HG02870 (cell line): ENCODE measurements around the gene ELF4.
A peak's percentile ranks its signal among the peaks of the same experiment; 100 is the strongest.

Experiments
- ATAC-seq: cut with Tn5 transposase; IDR thresholded peaks from one replicate; pipeline ENCODE4 v1.9.1; 2021; ENCODE audit warnings: mild to moderate bottlenecking, moderate library complexity; ENCODE audit not compliant: unreplicated experiment

Gene ELF4

GRCh38 chrX:130085551-130086446 is 24.5 kb downstream of the ELF4 start:
- ATAC-seq, result no peak

- peak; percentile 35 for ATAC-seq
These were observed 25.6 kb downstream of the ELF4 start for GRCh38 chrX:130084631-130085237.

GRCh38 chrX:130083656-130084382 is 26.5 kb downstream of the ELF4 start:
- ATAC-seq, result no peak

- ATAC-seq, result no peak
These were observed 27.2 kb downstream of the ELF4 start for GRCh38 chrX:130083107-130083490.

GRCh38 chrX:130082244-130083106 is 27.8 kb downstream of the ELF4 start:
- ATAC-seq, result peak; percentile 54

GRCh38 chrX:130081421-130082045 is 28.8 kb downstream of the ELF4 start:
- no peak for ATAC-seq

GRCh38 chrX:130080791-130081367 is 29.4 kb downstream of the ELF4 start:
- no peak for ATAC-seq

GRCh38 chrX:130079824-130080406 is 30.4 kb downstream of the ELF4 start:
- ATAC-seq, result no peak

GRCh38 chrX:130075777-130076176 is 34.5 kb downstream of the ELF4 start:
- ATAC-seq, result no peak

- no peak for ATAC-seq
These were observed 38.0 kb downstream of the ELF4 start for GRCh38 chrX:130072345-130072740.

- ATAC-seq, result no peak
These were observed 38.5 kb downstream of the ELF4 start for GRCh38 chrX:130071611-130072344.

GRCh38 chrX:130066975-130067615 is 43.2 kb downstream of the ELF4 start:
- no peak for ATAC-seq

- ATAC-seq, result peak; percentile 85
These were observed 49.9 kb downstream of the ELF4 start for GRCh38 chrX:130060122-130061069.

GRCh38 chrX:130058652-130059051 is 51.6 kb downstream of the ELF4 start:
- ATAC-seq, result no peak

GRCh38 chrX:130057209-130057608 is 53.1 kb downstream of the ELF4 start:
- no peak for ATAC-seq

GRCh38 chrX:130055899-130056298 is 54.4 kb downstream of the ELF4 start:
- no peak for ATAC-seq

GRCh38 chrX:130055103-130055502 is 55.2 kb downstream of the ELF4 start:
- ATAC-seq, result no peak
